ENCODE data around the gene KCNK13. TPM values are rescaled to one million over a fixed set of nuclear protein-coding genes. Genes with fewer than 3 reads are reported as not detected.

KCNK13 gene
- total RNA-seq, 1 experiment from 2014 or later, result 0.11 TPM

DNA sequence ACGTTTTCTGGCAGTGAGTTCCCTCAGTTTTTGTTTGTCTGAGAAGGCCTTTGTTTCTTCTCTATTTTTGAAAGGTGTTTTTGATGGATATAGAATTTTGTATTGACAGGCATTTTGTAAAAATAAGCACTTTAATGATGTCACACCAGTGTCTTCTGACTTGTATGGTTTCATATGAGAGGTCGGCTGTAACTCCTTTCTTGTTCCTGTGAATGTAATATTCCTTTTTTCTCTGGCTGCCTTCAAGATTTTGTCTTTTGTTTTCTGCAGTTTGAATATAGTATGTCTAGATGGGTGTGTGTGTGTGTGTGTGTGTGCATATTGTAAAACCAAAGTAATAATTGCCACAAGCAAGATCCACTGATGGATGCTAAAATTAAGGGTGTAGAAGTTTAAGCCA, 126.8 kb downstream of the KCNK13 start:
- Histone ChIP-seq H3K27me3 (replicated peaks; ENCODE audit: insufficient read depth, low read depth, low read length, poor library complexity) (no peaks in the 10 kb centered on the region), H3K9me3 (ENCODE audit: low read depth, low read length, poor library complexity, severe bottlenecking) (no peaks in the 10 kb centered on the region), H3K36me3 (ENCODE audit: insufficient read depth, low read length, poor library complexity, severe bottlenecking) (no peaks in the 10 kb centered on the region), H3K4me3 (ENCODE audit: low read depth, low read length, poor library complexity, severe bottlenecking) (no peak overlapping the region), H3K4me1 (ENCODE audit: insufficient read depth, low read length, poor library complexity, severe bottlenecking) (no peaks in the 10 kb centered on the region), H3K27ac (ENCODE audit: low read depth, low read length, poor library complexity, severe bottlenecking) (no peak overlapping the region)
- BruUV-seq (replicated peaks), result no TSS peak
- intact Hi-C loops (cut with micrococcal nuclease; ENCODE audit: unreplicated experiment), result no loop called here
- DNase-seq (ENCODE audit: low spot score), result no peak
- no peak for TF ChIP-seq CTCF (conservative IDR thresholded peaks at IDR 0.05; ENCODE audit: low read depth, low read length)
- TF ChIP-seq EZH2 (IDR thresholded peaks at IDR 0.05; ENCODE audit: borderline replicate concordance, low read depth, low read length, poor library complexity, severe bottlenecking), result no peak
- ChIA-PET CTCF (no interaction called here), POLR2A (ENCODE audit: low non-redundant PET) (no interaction called here)

DNA sequence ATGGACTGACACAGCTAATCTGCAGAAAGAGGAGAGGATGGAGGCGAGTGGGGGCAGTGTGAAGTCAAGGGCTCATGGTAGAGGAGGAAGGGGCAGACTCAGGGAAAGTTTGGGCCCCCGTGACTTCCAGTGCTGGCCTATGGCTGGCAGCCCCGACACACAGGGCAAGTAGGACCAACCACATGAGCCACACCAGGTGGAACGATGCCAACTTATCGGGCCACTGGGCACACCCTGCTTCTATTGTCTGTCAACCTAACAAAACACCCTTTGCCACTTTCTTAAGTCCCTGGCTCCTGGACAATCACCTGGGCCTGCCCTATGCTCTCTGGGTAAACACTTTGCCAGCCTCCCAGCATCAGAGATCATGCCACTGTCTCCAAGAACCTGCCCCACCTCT, 129.4 kb downstream of the KCNK13 start:
- no peaks in the 10 kb centered on the region for H3K4me1 ChIP-seq (ENCODE audit: insufficient read depth, low read length, poor library complexity, severe bottlenecking)
- CTCF ChIA-PET, result no interaction called here
- H3K36me3 ChIP-seq (ENCODE audit: insufficient read depth, low read length, poor library complexity, severe bottlenecking), result no peaks in the 10 kb centered on the region
- DNase-seq (ENCODE audit: low spot score), result no peak
- TF ChIP-seq EZH2 (IDR thresholded peaks at IDR 0.05; ENCODE audit: borderline replicate concordance, low read depth, low read length, poor library complexity, severe bottlenecking) (no peak), CTCF (conservative IDR thresholded peaks at IDR 0.05; ENCODE audit: low read depth, low read length) (no peak)
- H3K4me3 ChIP-seq (ENCODE audit: low read depth, low read length, poor library complexity, severe bottlenecking), result no peak overlapping the region
- no peak overlapping the region for H3K27ac ChIP-seq (ENCODE audit: low read depth, low read length, poor library complexity, severe bottlenecking)
- no TSS peak for BruUV-seq (replicated peaks)
- H3K9me3 ChIP-seq (ENCODE audit: low read depth, low read length, poor library complexity, severe bottlenecking), result no peaks in the 10 kb centered on the region
- intact Hi-C loops (cut with micrococcal nuclease; ENCODE audit: unreplicated experiment), result no loop called here
- H3K27me3 ChIP-seq (replicated peaks; ENCODE audit: insufficient read depth, low read depth, low read length, poor library complexity), result no peaks in the 10 kb centered on the region
- POLR2A ChIA-PET (ENCODE audit: low non-redundant PET), result no interaction called here

GRCh38 chr14:90191585-90191984, 129.8 kb downstream of the KCNK13 start:
- no TSS peak for BruUV-seq (replicated peaks)
- H3K4me3 ChIP-seq (ENCODE audit: low read depth, low read length, poor library complexity, severe bottlenecking), result no peak overlapping the region
- CTCF ChIA-PET, result no interaction called here
- H3K27me3 ChIP-seq (replicated peaks; ENCODE audit: insufficient read depth, low read depth, low read length, poor library complexity), result no peaks in the 10 kb centered on the region
- no peak for TF ChIP-seq EZH2 (IDR thresholded peaks at IDR 0.05; ENCODE audit: borderline replicate concordance, low read depth, low read length, poor library complexity, severe bottlenecking)
- TF ChIP-seq CTCF (conservative IDR thresholded peaks at IDR 0.05; ENCODE audit: low read depth, low read length), result no peak
- H3K4me1 ChIP-seq (ENCODE audit: insufficient read depth, low read length, poor library complexity, severe bottlenecking), result no peaks in the 10 kb centered on the region
- POLR2A ChIA-PET (ENCODE audit: low non-redundant PET), result no interaction called here
- no peaks in the 10 kb centered on the region for H3K9me3 ChIP-seq (ENCODE audit: low read depth, low read length, poor library complexity, severe bottlenecking)
- intact Hi-C loops (cut with micrococcal nuclease; ENCODE audit: unreplicated experiment), result no loop called here
- no peak for DNase-seq (ENCODE audit: low spot score)
- H3K36me3 ChIP-seq (ENCODE audit: insufficient read depth, low read length, poor library complexity, severe bottlenecking), result no peaks in the 10 kb centered on the region
- H3K27ac ChIP-seq (ENCODE audit: low read depth, low read length, poor library complexity, severe bottlenecking), result no peak overlapping the region

Measured in A673 (cell line).